ENCODE data around the gene ADAM23. TPM values are rescaled to one million over a fixed set of nuclear protein-coding genes. Genes with fewer than 3 reads are reported as not detected.

Gene ADAM23
- total RNA-seq, 2 donors from 2014 or later: 0.52 to 0.93 TPM

GRCh38 chr2:206443735-206444527, 599 bp downstream of the ADAM23 start:
- intact Hi-C loops (cut with DNase I): no loop called here
- DNase-seq: no peak
- no peaks in the 10 kb centered on the region for H3K4me1 ChIP-seq
- H3K27me3 ChIP-seq: peaks cover 32% of the 10 kb centered on the region
- H3K4me3 ChIP-seq: peak overlapping the region; percentile 20
- no peak overlapping the region for H3K27ac ChIP-seq
- no peaks in the 10 kb centered on the region for H3K9me3 ChIP-seq
- no peak for TF ChIP-seq CTCF (IDR thresholded peaks at IDR 0.05)
- H3K9ac ChIP-seq (ENCODE audit: low read depth in 2 of 2, low read length in 2 of 2): no peak overlapping the region
- no peaks in the 10 kb centered on the region for H3K36me3 ChIP-seq

- H3K4me3 ChIP-seq: no peak overlapping the region
- no peak for TF ChIP-seq CTCF (IDR thresholded peaks at IDR 0.05)
- no peak for DNase-seq
- H3K27ac ChIP-seq: no peak overlapping the region
- H3K9me3 ChIP-seq: no peaks in the 10 kb centered on the region
- H3K27me3 ChIP-seq: peaks cover 32% of the 10 kb centered on the region
- no peak overlapping the region for H3K9ac ChIP-seq (ENCODE audit: low read depth in 2 of 2, low read length in 2 of 2)
- intact Hi-C loops (cut with DNase I): no loop called here
- no peaks in the 10 kb centered on the region for H3K4me1 ChIP-seq
- H3K36me3 ChIP-seq: no peaks in the 10 kb centered on the region
Observed at GRCh38 chr2:206445948-206446347, 2.6 kb downstream of the ADAM23 start.

- intact Hi-C loops (cut with DNase I): no loop called here
- Histone ChIP-seq H3K4me1 (no peaks in the 10 kb centered on the region), H3K9me3 (no peaks in the 10 kb centered on the region), H3K4me3 (no peak overlapping the region), H3K9ac (ENCODE audit: low read depth in 2 of 2, low read length in 2 of 2) (no peak overlapping the region), H3K36me3 (no peaks in the 10 kb centered on the region), H3K27ac (no peak overlapping the region), H3K27me3 (no peaks in the 10 kb centered on the region)
- no peak for TF ChIP-seq CTCF (IDR thresholded peaks at IDR 0.05)
- DNase-seq: no peak
Observed at GRCh38 chr2:206452242-206452641, 8.9 kb downstream of the ADAM23 start.

- DNase-seq: no peak
- no peak overlapping the region for H3K4me3 ChIP-seq
- no peaks in the 10 kb centered on the region for H3K36me3 ChIP-seq
- no peak overlapping the region for H3K9ac ChIP-seq (ENCODE audit: low read depth in 2 of 2, low read length in 2 of 2)
- no peaks in the 10 kb centered on the region for H3K27me3 ChIP-seq
- no peaks in the 10 kb centered on the region for H3K4me1 ChIP-seq
- intact Hi-C loops (cut with DNase I): no loop called here
- no peak for TF ChIP-seq CTCF (IDR thresholded peaks at IDR 0.05)
- H3K9me3 ChIP-seq: no peaks in the 10 kb centered on the region
- H3K27ac ChIP-seq: no peak overlapping the region
Observed at GRCh38 chr2:206452750-206453149, 9.4 kb downstream of the ADAM23 start.

GRCh38 chr2:206456078-206456754, 12.9 kb downstream of the ADAM23 start:
- H3K9me3 ChIP-seq: no peaks in the 10 kb centered on the region
- intact Hi-C loops (cut with DNase I): no loop called here
- H3K4me1 ChIP-seq: no peaks in the 10 kb centered on the region
- H3K36me3 ChIP-seq: no peaks in the 10 kb centered on the region
- H3K27ac ChIP-seq: no peak overlapping the region
- H3K4me3 ChIP-seq: no peak overlapping the region
- H3K27me3 ChIP-seq: no peaks in the 10 kb centered on the region
- TF ChIP-seq CTCF (IDR thresholded peaks at IDR 0.05): no peak
- no peak overlapping the region for H3K9ac ChIP-seq (ENCODE audit: low read depth in 2 of 2, low read length in 2 of 2)
- no peak for DNase-seq

All from colonic mucosa (tissue), 4 donors.